ENCODE results near the gene CCDC170.

CCDC170 gene

GRCh38 chr6:151652325-151652724 is 158.5 kb downstream of the CCDC170 start:
- Histone ChIP-seq H3K79me2 (ENCODE audit: low read length) (no peaks in the 10 kb centered on the region), H3K9me2 (replicated peaks; ENCODE audit: insufficient read depth, low read length) (no peaks in the 10 kb centered on the region), H3F3A (ENCODE audit: insufficient read depth, low read length) (no peaks in the 10 kb centered on the region), H3K9me3 (replicated peaks; ENCODE audit: insufficient read depth, low read length) (no peaks in the 10 kb centered on the region), H2AFZ (ENCODE audit: low read length) (no peak overlapping the region), H3K27ac (ENCODE audit: low read length) (no peak overlapping the region), H3K4me3 (ENCODE audit: low read length) (no peak overlapping the region), H4K20me1 (ENCODE audit: insufficient read depth, low read length) (no peaks in the 10 kb centered on the region), H3K4me1 (ENCODE audit: low read length) (no peaks in the 10 kb centered on the region), H3K4me2 (ENCODE audit: low read depth, low read length) (no peak overlapping the region), H3K9ac (ENCODE audit: low read length) (no peak overlapping the region), H3K27me3 (replicated peaks; ENCODE audit: insufficient read depth, low read length) (no peaks in the 10 kb centered on the region), H3K36me3 (replicated peaks; ENCODE audit: insufficient read depth, low read length) (no peaks in the 10 kb centered on the region)
- TF ChIP-seq EZH2phosphoT487 (IDR thresholded peaks at IDR 0.05; ENCODE audit: low read length) (no peak), EZH2 (optimal IDR thresholded peaks at IDR 0.05; ENCODE audit: low read depth, low read length) (no peak), CTCF (IDR thresholded peaks at IDR 0.05; ENCODE audit: low read length) (no peak)
- DNase-seq, result no peak

- H3K4me2 ChIP-seq (ENCODE audit: low read depth, low read length), result no peak overlapping the region
- H3K9ac ChIP-seq (ENCODE audit: low read length), result no peak overlapping the region
- no peaks in the 10 kb centered on the region for H3K27me3 ChIP-seq (replicated peaks; ENCODE audit: insufficient read depth, low read length)
- H3K9me3 ChIP-seq (replicated peaks; ENCODE audit: insufficient read depth, low read length), result no peaks in the 10 kb centered on the region
- H4K20me1 ChIP-seq (ENCODE audit: insufficient read depth, low read length), result no peaks in the 10 kb centered on the region
- H3K4me1 ChIP-seq (ENCODE audit: low read length), result no peaks in the 10 kb centered on the region
- H3K79me2 ChIP-seq (ENCODE audit: low read length), result no peaks in the 10 kb centered on the region
- DNase-seq, result no peak
- no peak overlapping the region for H2AFZ ChIP-seq (ENCODE audit: low read length)
- H3K9me2 ChIP-seq (replicated peaks; ENCODE audit: insufficient read depth, low read length), result no peaks in the 10 kb centered on the region
- H3K27ac ChIP-seq (ENCODE audit: low read length), result no peak overlapping the region
- no peak overlapping the region for H3K4me3 ChIP-seq (ENCODE audit: low read length)
- H3K36me3 ChIP-seq (replicated peaks; ENCODE audit: insufficient read depth, low read length), result no peaks in the 10 kb centered on the region
- H3F3A ChIP-seq (ENCODE audit: insufficient read depth, low read length), result no peaks in the 10 kb centered on the region
- TF ChIP-seq CTCF (IDR thresholded peaks at IDR 0.05; ENCODE audit: low read length), result no peak
These were observed 161.3 kb downstream of the CCDC170 start for GRCh38 chr6:151655099-151655498.

- Histone ChIP-seq H3K9me2 (replicated peaks; ENCODE audit: insufficient read depth, low read length) (no peaks in the 10 kb centered on the region), H3K27ac (ENCODE audit: low read length) (no peak overlapping the region), H3K9me3 (replicated peaks; ENCODE audit: insufficient read depth, low read length) (no peaks in the 10 kb centered on the region), H3K4me2 (ENCODE audit: low read depth, low read length) (no peak overlapping the region), H3K79me2 (ENCODE audit: low read length) (no peaks in the 10 kb centered on the region), H3K27me3 (replicated peaks; ENCODE audit: insufficient read depth, low read length) (no peaks in the 10 kb centered on the region), H3F3A (ENCODE audit: insufficient read depth, low read length) (no peaks in the 10 kb centered on the region), H2AFZ (ENCODE audit: low read length) (no peak overlapping the region), H3K36me3 (replicated peaks; ENCODE audit: insufficient read depth, low read length) (no peaks in the 10 kb centered on the region), H3K4me3 (ENCODE audit: low read length) (no peak overlapping the region), H3K9ac (ENCODE audit: low read length) (no peak overlapping the region), H4K20me1 (ENCODE audit: insufficient read depth, low read length) (no peaks in the 10 kb centered on the region), H3K4me1 (ENCODE audit: low read length) (no peaks in the 10 kb centered on the region)
- DNase-seq, result no peak
- TF ChIP-seq EZH2 (optimal IDR thresholded peaks at IDR 0.05; ENCODE audit: low read depth, low read length), result no peak
- no peak for TF ChIP-seq EZH2phosphoT487 (IDR thresholded peaks at IDR 0.05; ENCODE audit: low read length)
- no peak for TF ChIP-seq CTCF (IDR thresholded peaks at IDR 0.05; ENCODE audit: low read length)
These were observed 162.6 kb downstream of the CCDC170 start for GRCh38 chr6:151656392-151656791.

Data from MM.1S (cell line).